Ascending aorta (tissue), 2 donors: ENCODE results near the gene LRRC74B. TPM values are rescaled to one million over a fixed set of nuclear protein-coding genes. Genes with fewer than 3 reads are reported as not detected.

ENCODE experiments used
- DNase-seq, 2 donors: peaks; one replicate each; pipeline ENCODE4 v3.0.0-alpha.2; 2019; ENCODE audit warnings: low spot score in 2 of 2
- H3K27ac ChIP-seq, 2 donors: fragments of 200-600 bp; sonication (generic); one replicate each; pipeline ENCODE4 v1.5.1; 2016 to 2017; ENCODE audit warnings: mild to moderate bottlenecking in 1 of 2
- H3K27me3 ChIP-seq: fragments of 200-600 bp; sonication (generic); one replicate; pipeline ENCODE4 v1.5.1; 2017
- H3K36me3 ChIP-seq, 2 donors: fragments of 200-600 bp; sonication (generic); one replicate each; pipeline ENCODE4 v1.5.1; 2016
- H3K4me1 ChIP-seq, 2 donors: fragments of 200-600 bp; sonication (generic); one replicate each; pipeline ENCODE4 v1.5.1; 2016 to 2017; ENCODE audit warnings: mild to moderate bottlenecking in 1 of 2
- H3K4me3 ChIP-seq, 2 donors: fragments of 200-600 bp; sonication (generic); one replicate each; pipeline ENCODE4 v1.5.1; 2016 to 2017; ENCODE audit warnings: mild to moderate bottlenecking in 1 of 2
- H3K9me3 ChIP-seq, 2 donors: fragments of 200-600 bp; sonication (generic); one replicate each; pipeline ENCODE4 v1.5.1; 2016
- CTCF ChIP-seq, 3 experiments: fragments of 200-600 bp in 2 of 3; fragments of 450-650 bp in 1 of 3; sonication (generic) in 2 of 3; IDR thresholded peaks; one replicate each; pipeline ENCODE4 v1.5.1; 2016 to 2019; ENCODE audit warnings: antibody characterized with exemption in 3 of 3, mild to moderate bottlenecking in 1 of 3, moderate library complexity in 1 of 3
- intact Hi-C: fragments of 100-400 bp; cut with DNase I; formaldehyde crosslinking; loops from one replicate; pipeline ENCODE4 v1.15.1; 2023
- total RNA-seq: library from RNA; depleted of rRNA; stranded (reverse); fragments of >200 nt; gene quantifications from one replicate; pipeline ENCODE4 v1.1.0, GENCODE V29; 2016

The LRRC74B gene
- total RNA-seq, 1 donor from 2014 or later, result 2.6 TPM

- peak; percentile 46 to 70 (median 59) for TF ChIP-seq CTCF (IDR thresholded peaks at IDR 0.05)
- H3K9me3 ChIP-seq, result no peaks in the 10 kb centered on the region
- no peaks in the 10 kb centered on the region for H3K36me3 ChIP-seq
- no peaks in the 10 kb centered on the region for H3K4me1 ChIP-seq
- DNase-seq, result peak in 1 of 2 donors; percentile 65
- H3K27me3 ChIP-seq, result no peaks in the 10 kb centered on the region
- no peak overlapping the region for H3K27ac ChIP-seq
- H3K4me3 ChIP-seq, result no peak overlapping the region
- intact Hi-C loops, result loop anchor here (10.0 kb wide), 1 partner anchor 542 kb away; the partner anchor contains the start of gene SDF2L1
Observed at GRCh38 chr22:21102659-21103267, 57.0 kb downstream of the LRRC74B start.

- Histone ChIP-seq H3K27me3 (no peaks in the 10 kb centered on the region), H3K4me3 (no peak overlapping the region), H3K27ac (no peak overlapping the region), H3K36me3 (no peaks in the 10 kb centered on the region), H3K9me3 (no peaks in the 10 kb centered on the region), H3K4me1 (no peaks in the 10 kb centered on the region)
- no peak for DNase-seq
- no peak for TF ChIP-seq CTCF (IDR thresholded peaks at IDR 0.05)
- intact Hi-C loops, result loop anchor here (10.0 kb wide), 1 partner anchor 541 kb away; the partner anchor contains the start of gene SDF2L1
Observed at GRCh38 chr22:21103633-21104032, 57.9 kb downstream of the LRRC74B start.

- H3K4me3 ChIP-seq, result no peak overlapping the region
- no peak overlapping the region for H3K27ac ChIP-seq
- no peaks in the 10 kb centered on the region for H3K36me3 ChIP-seq
- intact Hi-C loops, result loop anchor here (10.0 kb wide), 1 partner anchor 541 kb away; the partner anchor contains the start of gene SDF2L1
- H3K4me1 ChIP-seq, result no peaks in the 10 kb centered on the region
- no peak for TF ChIP-seq CTCF (IDR thresholded peaks at IDR 0.05)
- DNase-seq, result no peak
- H3K27me3 ChIP-seq, result no peaks in the 10 kb centered on the region
- no peaks in the 10 kb centered on the region for H3K9me3 ChIP-seq
Observed at GRCh38 chr22:21104126-21104691, 58.5 kb downstream of the LRRC74B start.

GRCh38 chr22:21105294-21105693, 59.5 kb downstream of the LRRC74B start:
- intact Hi-C loops, result loop anchor here (10.0 kb wide), 1 partner anchor 540 kb away; the partner anchor contains the start of gene SDF2L1
- no peak for DNase-seq

GRCh38 chr22:21106000-21106399, 60.3 kb downstream of the LRRC74B start:
- intact Hi-C loops, result loop anchor here (10.0 kb wide), 1 partner anchor 539 kb away; the partner anchor contains the start of gene SDF2L1
- no peak for DNase-seq
- Histone ChIP-seq H3K36me3 (no peaks in the 10 kb centered on the region), H3K4me1 (no peaks in the 10 kb centered on the region), H3K9me3 (no peaks in the 10 kb centered on the region), H3K27me3 (no peaks in the 10 kb centered on the region), H3K27ac (no peak overlapping the region), H3K4me3 (no peak overlapping the region)
- no peak for TF ChIP-seq CTCF (IDR thresholded peaks at IDR 0.05)

More at GRCh38 chr22:21105294-21105693, 59.5 kb downstream of the LRRC74B start:
- H3K36me3 ChIP-seq, result no peaks in the 10 kb centered on the region
- no peak overlapping the region for H3K4me3 ChIP-seq
- H3K9me3 ChIP-seq, result no peaks in the 10 kb centered on the region
- no peak overlapping the region for H3K27ac ChIP-seq
- TF ChIP-seq CTCF (IDR thresholded peaks at IDR 0.05), result no peak
- H3K27me3 ChIP-seq, result no peaks in the 10 kb centered on the region
- H3K4me1 ChIP-seq, result no peaks in the 10 kb centered on the region
